ENCODE data around the gene GHR.

The GHR gene

DNA sequence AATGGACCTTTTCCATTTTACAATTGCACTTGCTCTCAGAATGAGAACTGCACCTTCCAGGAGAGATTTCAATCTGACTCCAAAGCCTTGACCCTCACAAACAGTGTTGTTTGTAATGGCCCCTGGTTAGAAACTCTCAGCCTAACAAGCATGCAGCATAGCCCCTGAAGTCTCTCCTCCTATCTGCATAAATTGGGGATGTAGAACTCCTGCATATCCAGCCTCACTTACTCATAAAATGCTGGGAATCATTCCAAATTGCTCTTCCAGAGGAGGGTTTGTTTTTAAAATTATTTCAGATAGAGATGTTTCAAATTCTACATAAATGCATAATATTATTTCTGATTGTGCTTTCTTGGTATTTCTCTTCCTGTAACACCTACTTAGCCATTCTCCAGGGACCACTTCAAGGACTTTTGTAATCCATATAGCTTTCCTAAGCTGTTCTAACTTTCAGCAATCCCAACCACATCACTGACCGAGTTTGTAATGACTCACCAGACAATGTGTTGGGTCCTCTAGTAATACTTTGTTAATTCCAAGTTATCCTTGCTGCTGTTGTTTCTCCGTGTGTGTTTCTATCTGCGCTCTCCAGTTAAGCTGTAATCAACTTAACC lies 189.6 kb downstream of the GHR start:
- DNase-seq: no peak

DNA sequence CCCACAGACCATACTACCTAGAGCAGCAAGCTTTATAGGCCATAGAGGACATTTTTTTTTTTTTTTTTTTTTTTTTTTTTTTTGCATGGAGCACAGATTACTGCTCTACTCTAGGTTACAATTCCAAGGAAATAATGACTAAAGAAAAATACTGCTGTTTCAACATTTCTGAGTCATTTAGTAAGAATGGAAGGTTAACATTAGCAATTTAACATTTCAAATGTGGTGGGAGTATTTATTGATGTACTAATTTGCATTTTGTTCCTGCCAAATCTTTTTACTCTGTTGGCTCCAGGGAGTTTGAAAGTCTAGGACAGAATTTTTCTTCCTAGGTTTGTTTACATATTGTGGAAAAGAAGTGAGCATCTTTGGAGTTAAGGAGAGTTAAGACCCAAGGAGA lies 191.3 kb downstream of the GHR start:
- DNase-seq: no peak

DNA sequence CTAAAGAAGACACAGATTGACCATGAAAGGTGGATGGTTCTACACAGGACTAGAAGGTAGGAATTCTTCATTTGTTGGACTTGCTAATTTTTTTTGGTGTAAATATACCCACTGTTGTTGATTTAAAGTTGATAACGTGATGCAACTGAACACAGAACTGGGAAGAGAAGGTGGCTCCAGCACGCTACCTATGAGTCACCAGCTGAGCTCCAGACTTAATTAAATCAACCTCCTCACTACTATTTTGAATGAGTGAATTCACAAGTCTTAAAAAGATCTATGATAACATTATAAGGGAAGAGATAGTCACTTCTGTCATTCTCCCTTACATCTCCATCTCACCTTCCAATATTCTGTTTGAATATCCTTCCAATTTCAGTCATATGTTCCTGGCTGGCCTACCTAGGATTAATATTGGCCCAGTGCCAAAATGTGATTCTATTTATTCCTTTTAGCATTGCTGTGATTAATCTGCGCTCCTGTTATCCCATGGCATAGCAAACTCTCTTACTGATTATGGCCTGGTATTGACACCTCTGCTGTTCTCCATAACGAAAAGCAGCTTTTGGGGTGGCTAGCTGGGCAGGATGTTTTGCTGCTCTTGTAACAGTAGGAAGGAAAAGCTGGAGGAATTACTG lies 197.5 kb downstream of the GHR start:
- DNase-seq: no peak

DNA sequence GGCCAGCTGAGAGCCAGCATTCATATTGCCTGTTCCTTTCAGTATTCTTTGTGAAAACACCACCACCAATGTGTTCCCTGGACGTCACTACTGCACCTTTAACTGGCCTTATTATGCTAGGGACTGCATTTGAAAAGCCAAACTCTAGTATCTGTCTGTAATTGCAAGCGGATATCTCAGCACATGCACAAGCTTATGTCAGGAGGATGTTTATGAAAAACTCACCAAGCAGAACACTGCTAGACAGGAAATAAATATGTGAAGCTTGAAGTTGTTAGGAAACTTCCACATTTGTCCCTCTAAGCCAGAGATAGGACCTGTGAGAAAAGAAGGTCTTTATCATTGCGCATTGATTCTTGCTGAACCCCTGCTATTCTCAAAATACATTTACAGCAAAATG lies 198.0 kb downstream of the GHR start:
- no peak for DNase-seq

DNA sequence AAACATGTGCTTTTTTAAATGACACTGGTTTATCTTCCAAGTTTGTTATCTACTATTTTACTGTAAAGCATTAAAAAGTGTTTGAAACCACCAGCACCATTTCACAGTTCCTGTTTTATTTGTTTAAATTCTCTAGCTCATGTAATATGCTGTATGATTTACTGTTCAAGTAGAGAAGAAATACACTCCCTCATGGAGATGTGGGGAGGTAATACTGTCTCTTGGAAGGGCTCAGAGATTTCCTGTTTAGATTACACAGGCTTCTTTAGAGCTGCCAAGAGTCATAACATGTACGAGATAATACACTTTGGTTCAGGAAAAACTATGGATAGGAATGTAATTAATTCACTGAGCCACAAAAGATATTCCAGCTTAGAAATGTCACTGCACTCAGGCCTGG lies 198.4 kb downstream of the GHR start:
- no peak for DNase-seq

DNA sequence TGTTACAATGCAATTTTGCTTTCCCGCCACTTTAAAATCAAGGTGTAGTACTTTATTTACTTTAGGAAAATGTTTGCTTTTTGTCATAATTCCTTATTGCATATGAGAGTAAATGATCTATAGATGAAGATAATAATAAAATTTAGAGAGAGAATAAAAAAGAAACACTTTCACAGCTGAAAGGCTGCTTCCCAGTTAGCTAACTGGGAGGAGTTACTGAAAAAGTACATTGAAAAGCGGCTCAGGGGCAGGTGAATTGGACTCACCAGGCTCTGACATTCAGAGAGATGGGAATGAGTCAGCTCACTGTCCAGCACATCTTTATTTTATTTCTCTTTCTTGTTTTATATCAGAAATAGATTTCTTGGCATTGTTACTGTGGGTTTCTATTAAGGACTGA lies 201.7 kb downstream of the GHR start:
- no peak for DNase-seq

DNA sequence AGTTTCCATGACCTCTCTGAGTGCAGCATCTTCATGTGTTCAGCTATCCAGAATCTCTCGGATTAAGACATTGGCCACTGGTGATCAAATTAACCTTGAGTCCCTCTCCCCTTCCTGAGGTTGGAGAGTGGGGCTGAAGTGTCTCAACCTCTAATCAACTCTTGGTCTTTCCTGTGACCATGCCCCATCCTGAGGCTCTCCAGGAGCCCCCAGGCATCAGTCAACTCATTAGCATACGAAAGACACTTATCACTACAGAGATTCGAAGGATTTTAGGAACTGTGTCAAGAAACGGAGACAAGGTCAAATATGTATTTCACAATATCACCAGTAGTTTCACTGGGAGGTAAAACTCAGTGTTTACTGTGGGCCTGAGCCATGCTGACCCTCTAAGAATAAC lies 203.2 kb downstream of the GHR start:
- no peak for DNase-seq

DNA sequence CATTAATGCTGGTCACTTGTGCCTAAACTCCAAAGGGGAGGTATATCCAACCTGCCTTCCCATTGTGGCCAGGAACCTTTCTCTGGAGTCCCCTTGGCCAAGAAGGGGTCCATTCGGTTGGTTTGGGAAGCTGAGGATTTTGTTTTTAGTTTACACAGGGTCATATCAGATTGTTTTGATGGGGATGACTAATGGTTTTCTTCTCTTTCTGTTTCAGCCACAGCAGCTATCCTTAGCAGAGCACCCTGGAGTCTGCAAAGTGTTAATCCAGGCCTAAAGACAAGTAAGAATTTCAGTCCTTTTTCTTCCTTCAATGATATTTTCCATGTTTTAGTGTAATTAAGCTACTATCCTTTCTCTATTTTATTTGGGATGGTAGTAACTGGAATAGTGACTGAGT lies 205.6 kb downstream of the GHR start:
- DNase-seq: no peak

DNA sequence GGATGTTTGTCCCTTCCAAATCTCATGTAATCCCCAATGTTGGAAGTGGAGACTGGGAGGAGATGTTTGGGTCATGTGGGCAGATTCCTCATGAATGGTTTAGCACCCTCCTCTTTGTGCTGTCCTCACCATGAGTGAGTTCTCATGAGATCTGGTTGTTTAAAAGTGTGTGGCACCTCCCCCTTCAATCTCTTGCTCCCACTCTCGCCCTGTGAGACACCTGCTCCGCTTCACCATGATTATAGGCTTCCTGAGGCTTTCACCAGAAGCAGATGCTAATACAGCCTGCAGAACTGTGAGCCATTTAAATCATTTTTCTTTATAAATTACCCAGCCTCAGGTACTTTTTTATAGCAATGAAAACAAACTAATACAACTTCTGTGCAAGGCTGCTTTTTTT lies 206.0 kb downstream of the GHR start:
- no peak for DNase-seq

DNA sequence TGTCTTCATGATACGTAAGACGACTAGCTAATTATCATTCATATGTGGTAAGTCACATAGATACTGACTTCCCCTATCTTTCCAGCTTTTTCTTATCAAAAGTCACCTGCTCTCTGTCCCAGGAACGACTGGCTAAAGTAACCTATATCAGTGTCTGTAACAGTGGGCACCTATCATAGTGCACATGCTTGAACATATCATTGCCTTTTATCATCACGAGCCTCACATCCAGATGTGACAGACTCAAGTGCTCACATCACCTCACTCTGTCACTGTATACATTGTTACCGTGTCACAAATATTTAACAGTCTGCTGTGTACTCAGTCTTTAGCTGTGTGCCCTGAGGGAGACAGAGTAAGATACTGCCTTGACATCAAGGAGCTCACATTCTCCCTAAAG lies 208.0 kb downstream of the GHR start:
- no peak for DNase-seq

DNA sequence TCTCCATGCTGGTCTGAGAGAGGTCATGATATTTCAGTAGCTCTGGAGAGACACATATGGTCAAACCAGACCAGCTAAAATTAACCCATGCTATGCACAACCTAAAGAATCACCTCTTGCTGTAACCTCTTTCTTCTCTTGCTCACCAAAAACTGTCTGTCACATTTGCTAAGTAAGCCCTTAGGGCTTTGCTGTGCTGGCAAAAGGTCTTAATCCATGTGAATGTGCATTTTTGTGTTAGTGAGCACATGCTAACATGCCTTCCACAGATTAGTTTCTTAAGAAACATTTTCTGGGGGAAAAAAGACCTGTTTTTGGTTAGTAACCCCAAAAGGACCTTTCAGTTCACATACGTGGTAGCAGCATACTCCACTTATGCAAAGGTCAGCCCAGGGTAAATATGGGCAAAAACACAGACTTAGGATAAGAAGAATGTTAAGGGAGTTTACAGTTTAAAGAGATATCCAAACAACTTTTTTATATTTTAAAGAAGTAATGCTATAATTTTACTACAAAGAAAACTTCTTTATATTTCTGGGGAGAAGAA lies 209.2 kb downstream of the GHR start:
- DNase-seq: no peak

DNA sequence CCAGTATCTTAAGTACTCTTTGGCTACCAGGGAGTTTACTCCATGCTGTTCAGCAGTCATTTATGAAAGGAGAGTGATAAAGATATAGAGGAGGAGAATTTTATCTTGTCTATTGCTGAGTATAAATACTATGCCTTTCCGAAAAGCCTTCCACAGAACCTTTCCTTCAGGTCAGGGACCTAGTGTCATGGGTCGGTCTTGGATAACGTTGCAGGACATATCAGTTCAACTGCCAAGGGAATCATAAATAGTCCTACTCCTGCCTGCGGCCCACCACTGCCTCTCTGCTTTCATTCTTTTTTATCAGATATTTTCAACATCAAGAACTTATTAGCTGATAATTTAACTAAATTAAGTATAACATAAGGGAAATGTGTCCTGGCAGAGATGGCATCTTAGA lies 211.3 kb downstream of the GHR start:
- DNase-seq: no peak

DNA sequence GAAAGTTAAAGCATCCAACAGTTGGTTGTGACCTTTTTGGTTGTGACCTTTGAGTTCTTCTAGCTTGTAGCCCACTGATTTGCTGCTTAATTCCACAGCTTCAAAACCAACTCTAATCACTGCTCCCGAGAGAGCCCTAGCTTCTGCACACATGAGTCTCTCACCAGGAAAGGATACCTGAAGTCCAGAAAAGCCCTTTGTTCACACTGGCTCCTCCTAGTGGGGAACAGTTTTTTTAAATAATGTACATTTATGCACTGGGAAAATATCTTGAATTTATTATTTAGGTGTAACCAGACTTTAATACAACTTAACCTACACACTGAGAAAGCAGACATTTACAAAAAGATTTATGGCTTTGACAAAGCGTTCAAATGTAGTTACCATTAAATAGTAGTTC lies 213.2 kb downstream of the GHR start:
- no peak for DNase-seq

DNA sequence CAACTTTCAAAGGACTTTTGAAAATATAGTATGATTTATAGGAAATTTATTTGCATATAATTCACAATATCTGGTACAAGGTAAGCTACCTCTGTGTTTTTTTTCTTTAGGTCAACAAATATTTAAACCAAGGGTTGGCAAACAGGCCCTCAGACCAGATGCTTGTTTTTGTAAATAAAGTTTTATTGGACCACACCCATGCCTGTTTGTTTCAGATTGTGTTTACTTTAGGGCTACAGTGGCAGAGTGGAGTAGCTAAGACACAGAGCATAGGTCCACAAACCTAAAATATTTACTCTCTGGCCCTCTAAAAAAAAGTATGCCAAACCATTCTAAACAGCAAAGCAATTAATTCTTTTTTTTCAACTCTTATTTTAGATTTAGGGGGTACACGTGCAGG lies 213.7 kb downstream of the GHR start:
- no peak for DNase-seq

DNA sequence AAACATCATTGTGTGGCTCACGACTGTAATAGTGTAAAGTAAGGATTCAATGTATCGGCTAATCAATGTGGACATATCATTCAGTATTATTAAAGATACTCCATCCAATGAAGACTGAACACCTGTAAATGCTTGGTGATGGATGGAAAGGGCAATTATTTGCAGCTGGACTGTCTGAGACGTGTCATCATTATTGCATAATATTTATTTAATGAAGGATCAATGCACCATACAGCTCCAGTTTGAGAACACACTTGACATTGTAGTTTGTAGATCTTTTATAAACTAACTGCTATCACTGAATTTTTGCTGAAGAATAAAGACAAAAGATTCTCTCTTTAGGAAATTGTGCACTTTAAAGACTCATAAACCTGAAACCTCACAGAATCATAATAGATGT lies 215.7 kb downstream of the GHR start:
- no peak for DNase-seq

DNA sequence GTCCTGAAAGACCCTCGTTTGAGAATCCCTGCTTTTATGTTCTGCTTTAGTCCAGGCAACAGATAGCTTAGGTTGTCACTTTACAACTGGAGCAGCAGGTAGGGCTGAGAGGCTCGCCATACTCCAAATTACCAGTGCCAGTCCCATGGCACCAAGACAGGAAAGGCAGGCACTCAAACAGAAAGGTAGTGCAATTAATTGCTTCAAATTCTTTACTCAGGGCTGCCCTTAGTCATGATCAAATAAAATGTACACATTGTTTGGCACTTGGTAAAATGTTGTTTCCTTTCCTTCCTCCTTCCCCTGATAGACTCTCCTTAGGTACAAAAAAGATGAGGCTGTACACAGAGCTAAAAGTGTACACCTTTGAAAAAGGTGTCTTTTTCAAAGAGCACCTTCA lies 217.6 kb downstream of the GHR start:
- DNase-seq: no peak

DNA sequence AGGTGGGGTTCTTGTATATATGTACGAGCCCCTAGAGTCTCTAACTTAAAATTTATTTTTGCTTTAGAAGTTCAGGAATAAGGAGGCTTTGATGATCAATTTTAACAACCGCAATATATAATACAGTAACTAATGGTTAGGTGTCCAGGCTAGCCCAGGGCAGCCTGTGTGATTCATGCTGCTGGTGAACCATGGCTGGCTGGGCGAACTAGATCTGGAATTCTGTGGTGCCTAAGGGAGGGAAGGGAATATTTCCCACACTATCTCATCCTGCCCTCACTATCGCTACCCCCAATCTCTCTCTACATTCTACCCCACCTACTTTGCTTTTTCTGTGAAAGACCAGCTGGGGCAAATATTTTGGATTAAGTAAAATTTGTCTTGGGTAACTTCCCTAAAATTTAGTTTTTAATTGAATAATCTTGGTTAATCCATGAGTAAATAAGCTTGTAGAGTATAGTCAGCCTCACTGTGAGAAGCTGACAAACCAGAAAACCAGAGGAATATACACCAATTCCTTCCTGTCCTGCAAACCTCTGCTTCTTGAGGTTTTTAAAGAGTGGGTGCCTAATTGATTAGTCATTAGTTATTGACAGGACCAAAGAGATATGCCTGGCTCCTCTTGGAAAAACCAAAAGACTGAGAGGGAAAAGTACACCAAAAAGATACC lies 218.2 kb downstream of the GHR start:
- no peak for DNase-seq

DNA sequence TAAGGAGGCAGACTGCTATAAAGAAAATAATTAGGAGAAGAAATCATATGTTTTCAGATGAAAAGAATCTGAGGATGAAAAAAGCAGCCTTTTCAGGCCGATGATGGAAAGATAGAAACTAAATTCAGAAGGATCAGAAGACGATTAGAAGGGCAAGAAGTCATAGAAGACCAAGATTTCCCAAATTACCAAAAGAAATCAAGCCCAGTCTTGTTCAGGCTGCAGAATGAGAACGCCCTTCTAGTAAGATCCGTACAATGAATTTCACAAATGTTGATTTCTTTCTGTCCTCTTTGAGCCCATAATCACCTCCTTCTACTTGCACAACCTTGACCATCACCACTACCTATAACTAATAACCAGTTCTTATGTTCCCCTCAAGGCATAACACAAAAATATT lies 218.8 kb downstream of the GHR start:
- no peak for DNase-seq

DNA sequence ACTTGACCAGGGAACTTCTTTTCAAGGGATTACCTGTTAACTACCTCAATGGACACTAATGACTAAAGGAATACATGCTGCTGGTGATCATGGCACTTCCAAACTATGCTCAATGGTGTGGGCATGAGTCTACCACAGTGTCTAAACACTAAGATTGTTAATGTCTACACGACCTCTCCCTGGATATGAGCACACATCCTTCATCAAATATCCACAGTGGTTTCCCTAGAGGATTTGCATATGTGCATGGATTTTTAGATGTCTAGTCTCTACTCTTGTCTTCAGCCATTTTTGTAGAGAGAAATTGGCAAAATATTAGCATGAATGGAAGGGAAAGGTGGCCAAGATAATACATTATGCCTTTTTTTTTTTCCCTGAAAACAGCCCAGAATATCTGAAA lies 220.1 kb downstream of the GHR start:
- no peak for DNase-seq

DNA sequence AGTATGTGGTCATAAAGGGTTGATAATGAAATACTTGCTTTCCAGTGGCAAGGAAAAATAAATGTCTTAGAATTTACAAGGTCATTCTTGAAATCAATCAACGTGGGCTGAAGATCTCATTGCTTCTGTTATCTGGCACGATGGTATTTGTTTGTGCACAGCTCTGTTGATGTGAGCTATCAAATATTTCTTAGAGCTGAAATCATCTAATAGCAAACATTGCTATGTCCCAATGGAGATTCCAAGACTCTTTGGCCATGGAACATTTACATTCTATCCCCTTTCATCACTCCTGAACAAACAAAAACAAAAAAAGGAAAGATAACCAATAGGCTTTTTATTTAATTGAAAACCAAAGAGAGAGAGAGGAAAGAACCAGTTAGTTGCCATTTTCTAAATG lies 221.9 kb downstream of the GHR start:
- DNase-seq: no peak

DNA sequence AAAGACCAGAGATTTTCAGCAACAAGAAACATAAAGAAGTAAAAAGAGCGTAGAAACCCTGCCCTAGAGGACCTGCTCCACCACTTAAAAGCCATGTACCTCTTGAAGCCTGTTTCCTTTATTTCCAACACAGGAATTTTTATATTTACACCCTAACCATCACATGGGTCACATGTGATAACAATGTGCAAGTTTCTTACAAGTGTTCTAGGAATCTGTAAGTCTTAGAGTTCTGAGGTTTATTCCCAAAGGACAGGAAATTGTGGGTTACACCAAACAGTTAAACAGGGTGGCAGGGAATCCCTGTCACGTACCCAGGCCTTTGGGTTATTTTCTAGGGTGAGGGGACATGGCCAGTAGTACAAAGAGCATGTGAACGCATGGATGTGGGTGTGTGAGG lies 224.8 kb downstream of the GHR start:
- no peak for DNase-seq

DNA sequence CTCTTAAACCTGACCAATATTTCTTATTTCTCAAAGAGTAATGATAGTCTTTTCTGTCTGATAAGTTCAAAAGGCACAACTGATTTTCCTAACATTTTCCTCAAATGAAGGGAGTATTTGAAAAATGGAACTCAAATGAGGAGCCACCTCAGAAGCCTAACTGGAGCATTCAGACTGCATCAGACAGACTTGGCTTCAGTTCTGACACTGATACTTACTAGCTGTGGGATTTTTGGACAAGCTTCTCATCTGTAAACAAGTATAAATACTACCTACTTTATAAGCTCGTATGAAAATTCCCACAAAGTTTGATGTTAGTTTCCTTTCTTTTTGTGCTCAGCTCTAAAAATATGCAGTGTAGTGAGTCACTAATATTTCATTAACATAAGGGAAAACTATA lies 225.7 kb downstream of the GHR start:
- no peak for DNase-seq

DNA sequence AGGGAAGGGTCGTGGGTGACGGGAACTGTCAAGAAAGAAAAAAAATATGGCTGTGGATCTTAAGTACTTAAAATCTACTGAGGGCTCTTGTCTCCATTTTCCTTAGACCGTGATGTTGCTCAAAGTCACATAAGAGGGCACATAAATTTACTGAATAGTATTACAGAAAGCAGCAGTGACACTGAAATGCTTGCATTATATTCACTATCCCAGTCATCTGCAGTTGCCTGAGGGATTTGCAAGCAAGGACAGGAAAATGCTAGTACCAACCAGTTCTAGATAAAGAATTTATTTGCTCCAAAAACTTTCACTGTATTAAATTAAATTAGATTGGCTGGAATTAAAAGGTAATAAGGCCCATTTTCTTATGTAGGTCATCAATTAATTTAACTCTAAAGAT lies 226.8 kb downstream of the GHR start:
- DNase-seq: no peak

DNA sequence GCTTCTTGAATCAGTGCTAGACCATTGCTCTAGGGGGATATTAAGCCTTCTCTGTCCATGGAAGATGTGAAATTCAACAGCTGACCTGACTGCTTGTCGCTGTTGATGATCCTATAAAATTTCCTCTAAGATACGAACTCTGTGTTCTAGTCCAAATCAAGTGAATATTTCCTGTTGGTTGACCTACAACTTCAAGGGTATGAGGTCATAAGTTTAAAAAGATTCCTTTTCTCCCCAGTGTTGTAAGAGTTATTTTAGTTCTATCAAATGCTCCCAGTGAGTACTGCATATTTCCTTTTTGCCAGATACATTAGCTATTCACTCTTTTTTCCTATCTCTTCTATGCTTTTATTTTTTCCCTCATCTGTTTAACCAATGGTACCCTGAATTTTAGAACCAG lies 230.5 kb downstream of the GHR start:
- no peak for DNase-seq

DNA sequence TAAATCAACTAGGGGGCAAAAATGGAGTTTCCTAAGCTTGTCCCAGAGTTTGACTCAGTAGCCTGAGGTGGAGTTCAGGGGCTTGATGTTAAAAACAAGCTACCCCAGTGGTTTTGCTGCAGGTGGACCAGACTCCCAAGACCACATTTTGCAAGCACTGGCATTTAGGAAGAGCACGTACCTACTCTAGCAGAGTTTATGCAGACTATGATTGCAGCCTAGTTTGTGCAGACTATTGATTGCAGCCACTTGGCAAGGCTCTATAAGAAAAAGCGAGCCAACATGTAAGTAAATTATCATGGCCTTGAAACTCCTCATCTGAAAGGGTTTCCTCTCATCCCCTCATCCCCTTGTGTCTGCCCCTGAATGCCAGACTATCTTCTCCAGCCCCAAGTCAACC lies 231.4 kb downstream of the GHR start:
- no peak for DNase-seq

Measured in CD4-positive, alpha-beta T cell treated with Interleukin-12 subunit alpha and Interleukin-12 subunit beta, for 1 hour (primary cell).